Parathyroid adenoma (tissue), 2 donors: ENCODE measurements around the gene CIROP.

Source experiments
- H2AFZ ChIP-seq: fragments of 300-600 bp; sonication (generic); one replicate; pipeline ENCODE4 v1.7.0; 2017; ENCODE audit warnings: antibody characterized with exemption, mild to moderate bottlenecking
- H3K27ac ChIP-seq: fragments of 300-600 bp; sonication (generic); one replicate; pipeline ENCODE4 v1.7.0; 2017
- H3K27me3 ChIP-seq: fragments of 300-600 bp; sonication (generic); one replicate; pipeline ENCODE4 v1.7.0; 2017; ENCODE audit warnings: low read length; ENCODE audit not compliant: control insufficient read depth, insufficient read depth
- H3K36me3 ChIP-seq: fragments of 300-600 bp; sonication (generic); one replicate; pipeline ENCODE4 v1.7.0; 2017; ENCODE audit warnings: low read length; ENCODE audit not compliant: control insufficient read depth, insufficient read depth
- H3K4me1 ChIP-seq: fragments of 300-600 bp; sonication (generic); one replicate; pipeline ENCODE4 v1.7.0; 2017; ENCODE audit warnings: control low read depth
- H3K4me2 ChIP-seq: fragments of 300-600 bp; sonication (generic); one replicate; pipeline ENCODE4 v1.7.0; 2017; ENCODE audit warnings: low read length
- H3K4me3 ChIP-seq: fragments of 300-600 bp; sonication (generic); one replicate; pipeline ENCODE4 v1.7.0; 2017; ENCODE audit warnings: low read depth, low read length
- H3K79me2 ChIP-seq: fragments of 300-600 bp; sonication (generic); one replicate; pipeline ENCODE4 v1.7.0; 2017; ENCODE audit warnings: control low read depth
- H3K9ac ChIP-seq: fragments of 300-600 bp; sonication (generic); one replicate; pipeline ENCODE4 v1.7.0; 2017; ENCODE audit warnings: mild to moderate bottlenecking
- H3K9me3 ChIP-seq: fragments of 300-600 bp; sonication (generic); one replicate; pipeline ENCODE4 v1.7.0; 2017; ENCODE audit warnings: low read length; ENCODE audit not compliant: control insufficient read depth
- TF ChIP-seq, protein P1 (sequence below): fragments of 300-600 bp; sonication (generic); IDR thresholded peaks from one replicate; pipeline ENCODE4 v1.7.0; 2017; ENCODE audit warnings: antibody characterized with exemption, mild to moderate bottlenecking
- donor health status: primary hyperparathyroidism.

The CIROP gene

DNA sequence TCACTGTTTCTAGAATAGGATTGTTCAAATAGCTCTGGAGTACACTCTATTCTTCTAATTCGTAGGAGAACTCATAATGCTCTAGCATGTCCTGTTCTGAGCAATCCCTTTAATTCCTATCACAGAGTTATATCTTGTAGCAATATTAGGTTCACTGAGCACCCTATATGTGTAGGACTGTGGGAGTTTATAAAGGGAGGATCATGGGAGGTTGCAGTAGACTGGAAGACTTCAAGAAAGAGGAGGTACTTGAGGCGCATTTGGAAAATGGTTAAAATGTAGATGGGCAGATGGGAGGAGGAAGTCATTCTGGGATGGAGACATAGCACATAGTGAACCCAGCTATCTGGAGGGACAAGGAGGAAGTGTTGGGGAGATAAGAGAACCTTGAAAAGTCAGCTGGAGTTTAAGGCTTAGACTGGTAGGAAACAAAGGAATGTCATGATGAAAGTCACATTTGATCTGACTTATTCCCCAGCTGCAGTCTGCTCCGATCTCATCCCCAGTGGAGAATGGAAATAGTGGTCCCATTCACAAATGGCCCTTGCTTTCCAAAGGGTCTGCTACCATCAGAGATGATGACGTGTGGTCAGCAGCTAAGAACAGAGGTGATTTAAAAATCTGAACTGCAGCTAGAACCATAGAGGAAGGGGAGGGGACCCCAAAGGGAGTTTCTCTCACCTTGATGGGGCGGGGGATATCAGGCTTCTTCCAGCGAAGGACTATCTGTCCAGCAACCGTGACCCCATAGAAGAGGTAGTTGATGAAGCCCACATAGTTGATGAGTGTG lies 24.4 kb upstream of the CIROP start:
- H3K4me3 ChIP-seq, result no peak overlapping the region
- H3K27ac ChIP-seq, result peak overlapping the region; percentile 100
- H3K36me3 ChIP-seq, result no peaks in the 10 kb centered on the region
- TF ChIP-seq, protein P1, sequence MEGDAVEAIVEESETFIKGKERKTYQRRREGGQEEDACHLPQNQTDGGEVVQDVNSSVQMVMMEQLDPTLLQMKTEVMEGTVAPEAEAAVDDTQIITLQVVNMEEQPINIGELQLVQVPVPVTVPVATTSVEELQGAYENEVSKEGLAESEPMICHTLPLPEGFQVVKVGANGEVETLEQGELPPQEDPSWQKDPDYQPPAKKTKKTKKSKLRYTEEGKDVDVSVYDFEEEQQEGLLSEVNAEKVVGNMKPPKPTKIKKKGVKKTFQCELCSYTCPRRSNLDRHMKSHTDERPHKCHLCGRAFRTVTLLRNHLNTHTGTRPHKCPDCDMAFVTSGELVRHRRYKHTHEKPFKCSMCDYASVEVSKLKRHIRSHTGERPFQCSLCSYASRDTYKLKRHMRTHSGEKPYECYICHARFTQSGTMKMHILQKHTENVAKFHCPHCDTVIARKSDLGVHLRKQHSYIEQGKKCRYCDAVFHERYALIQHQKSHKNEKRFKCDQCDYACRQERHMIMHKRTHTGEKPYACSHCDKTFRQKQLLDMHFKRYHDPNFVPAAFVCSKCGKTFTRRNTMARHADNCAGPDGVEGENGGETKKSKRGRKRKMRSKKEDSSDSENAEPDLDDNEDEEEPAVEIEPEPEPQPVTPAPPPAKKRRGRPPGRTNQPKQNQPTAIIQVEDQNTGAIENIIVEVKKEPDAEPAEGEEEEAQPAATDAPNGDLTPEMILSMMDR, result no peak
- H3K27me3 ChIP-seq, result no peaks in the 10 kb centered on the region
- H3K4me2 ChIP-seq, result no peak overlapping the region
- H3K9me3 ChIP-seq, result no peaks in the 10 kb centered on the region
- no peak overlapping the region for H2AFZ ChIP-seq
- no peak overlapping the region for H3K9ac ChIP-seq
- peaks cover 58% of the 10 kb centered on the region for H3K4me1 ChIP-seq
- peaks cover 4% of the 10 kb centered on the region for H3K79me2 ChIP-seq

DNA sequence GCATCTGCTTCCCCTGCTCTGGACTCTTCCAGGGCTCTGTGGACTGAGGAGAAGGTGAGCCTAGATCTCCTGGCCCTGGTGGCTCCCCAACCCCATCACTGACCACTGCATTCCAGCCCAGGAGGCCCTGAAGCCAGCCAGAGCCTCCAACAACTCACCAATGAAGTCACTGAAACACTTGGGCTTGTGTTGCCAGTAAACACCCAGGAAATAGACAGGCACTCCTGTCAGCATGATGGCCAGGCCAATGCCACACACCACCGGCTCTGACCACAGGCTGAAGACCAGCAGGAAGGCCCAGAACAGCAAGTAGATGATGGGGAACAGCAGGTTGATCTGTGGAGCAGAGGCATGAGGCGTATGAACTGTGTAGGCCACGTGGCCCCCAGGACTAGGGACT lies 23.1 kb upstream of the CIROP start:
- Histone ChIP-seq H3K4me2 (no peak overlapping the region), H3K27ac (peak overlapping the region; percentile 100), H3K4me3 (no peak overlapping the region), H3K9ac (no peak overlapping the region), H3K27me3 (no peaks in the 10 kb centered on the region), H3K4me1 (peaks cover 71% of the 10 kb centered on the region), H3K36me3 (no peaks in the 10 kb centered on the region), H3K79me2 (peaks cover 4% of the 10 kb centered on the region), H3K9me3 (no peaks in the 10 kb centered on the region), H2AFZ (no peak overlapping the region)
- TF ChIP-seq, protein P1, result no peak

DNA sequence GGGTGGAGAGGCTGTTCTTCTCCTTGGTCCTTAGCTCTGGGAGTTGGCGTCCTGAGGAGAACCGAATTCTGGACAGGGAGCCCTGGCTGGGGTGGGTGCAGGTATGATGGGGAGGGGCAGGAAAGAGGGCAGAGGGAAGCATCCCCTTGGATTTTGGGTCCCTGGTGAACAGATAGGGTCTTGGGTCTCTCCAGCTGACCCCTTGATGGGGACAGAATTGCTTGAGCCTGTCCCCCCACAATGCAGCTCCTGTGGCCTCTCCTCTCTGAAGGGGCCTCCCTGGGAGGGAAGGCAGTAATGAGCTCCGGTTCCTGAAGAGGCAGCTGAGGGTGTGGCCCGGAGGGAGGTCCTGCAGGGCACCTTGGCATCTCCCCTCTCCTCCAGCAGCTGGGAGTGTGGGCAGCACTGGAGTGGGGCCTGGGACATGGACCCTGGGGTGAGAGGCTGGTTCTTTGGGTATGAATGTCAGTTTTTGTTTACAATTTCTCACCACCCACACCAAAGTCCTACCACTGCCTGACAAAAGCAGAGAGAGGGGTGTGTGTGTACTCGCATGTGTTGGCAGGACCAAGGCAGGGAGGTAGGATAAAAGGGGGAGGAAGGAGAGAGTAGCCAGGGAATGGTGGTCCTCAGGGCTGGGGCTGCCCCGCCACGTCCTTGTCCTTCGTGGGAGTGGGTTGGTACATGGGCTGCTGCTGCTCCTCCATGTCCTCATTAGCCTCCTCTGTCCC lies 21.9 kb upstream of the CIROP start:
- Histone ChIP-seq H3K27ac (peak overlapping the region; percentile 100), H2AFZ (peak overlapping the region; percentile 20), H3K36me3 (no peaks in the 10 kb centered on the region), H3K27me3 (no peaks in the 10 kb centered on the region), H3K9me3 (no peaks in the 10 kb centered on the region), H3K4me1 (peaks cover 82% of the 10 kb centered on the region), H3K4me2 (no peak overlapping the region), H3K4me3 (no peak overlapping the region), H3K9ac (no peak overlapping the region), H3K79me2 (peaks cover 4% of the 10 kb centered on the region)
- TF ChIP-seq, protein P1, result no peak

DNA sequence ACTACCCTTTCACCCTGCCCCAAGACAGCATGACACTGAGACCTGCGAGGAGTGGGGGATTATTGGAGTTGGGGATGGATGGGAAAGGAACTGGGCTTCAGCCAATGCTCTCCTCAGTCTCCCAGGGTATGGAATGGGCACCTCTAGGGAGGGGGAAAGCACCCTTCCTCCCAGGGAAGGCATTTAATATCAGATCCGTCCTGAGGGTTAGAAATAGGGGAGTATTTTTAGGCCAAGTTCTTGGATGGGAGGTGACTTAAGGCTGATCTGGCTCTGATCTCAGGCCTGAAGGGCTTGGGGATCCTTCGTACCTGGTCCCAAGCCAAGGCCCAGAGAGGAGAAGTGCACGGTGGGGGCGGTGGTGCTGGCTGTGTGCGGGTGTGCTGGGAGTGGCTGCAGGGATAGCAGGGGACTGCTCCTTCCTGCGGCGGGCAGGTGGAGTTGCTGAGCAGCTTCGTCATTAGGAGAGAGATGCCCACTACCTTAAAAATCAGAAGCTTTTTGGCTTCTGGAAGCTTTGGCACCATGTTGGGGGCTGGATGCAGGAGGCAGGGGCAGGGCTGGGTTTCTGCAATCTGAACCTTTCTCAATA lies 21.2 kb upstream of the CIROP start:
- Histone ChIP-seq H3K9me3 (no peaks in the 10 kb centered on the region), H3K27ac (peak overlapping the region; percentile 100), H3K4me3 (no peak overlapping the region), H3K9ac (no peak overlapping the region), H3K4me1 (peaks cover 77% of the 10 kb centered on the region), H3K4me2 (no peak overlapping the region), H3K36me3 (no peaks in the 10 kb centered on the region), H3K27me3 (no peaks in the 10 kb centered on the region), H2AFZ (peak overlapping the region; percentile 20), H3K79me2 (peaks cover 4% of the 10 kb centered on the region)
- TF ChIP-seq, protein P1, result no peak
